Measurements from ENCODE around the gene PTPRF.

The PTPRF gene

DNA sequence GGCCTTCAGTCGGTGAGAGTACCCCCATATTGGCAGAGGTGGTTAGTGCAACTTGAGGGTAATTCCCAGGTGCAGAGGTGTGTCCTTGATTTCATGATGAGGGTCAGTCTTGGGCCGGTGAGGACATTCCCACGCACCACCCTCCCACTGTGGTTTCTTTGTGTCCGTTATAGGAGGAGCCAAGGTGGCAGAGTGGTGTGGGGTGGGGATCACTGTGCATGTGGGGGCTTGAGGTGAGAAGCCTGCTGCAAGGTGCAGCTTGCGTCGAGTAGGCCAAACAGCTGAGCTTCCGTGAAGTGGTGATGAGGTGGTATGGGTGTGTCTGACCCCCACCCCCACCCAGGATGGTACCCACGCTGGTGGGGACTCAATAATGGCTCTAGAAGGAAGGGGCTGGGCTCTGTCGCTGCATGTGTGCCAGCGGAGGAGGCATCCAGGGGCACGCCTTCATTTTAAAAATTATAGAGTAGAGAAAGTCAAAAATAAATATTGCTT, 6.2 kb downstream of the PTPRF start:
- DNase-seq (ENCODE audit: low spot score), result no peak
- TF ChIP-seq, protein P1, sequence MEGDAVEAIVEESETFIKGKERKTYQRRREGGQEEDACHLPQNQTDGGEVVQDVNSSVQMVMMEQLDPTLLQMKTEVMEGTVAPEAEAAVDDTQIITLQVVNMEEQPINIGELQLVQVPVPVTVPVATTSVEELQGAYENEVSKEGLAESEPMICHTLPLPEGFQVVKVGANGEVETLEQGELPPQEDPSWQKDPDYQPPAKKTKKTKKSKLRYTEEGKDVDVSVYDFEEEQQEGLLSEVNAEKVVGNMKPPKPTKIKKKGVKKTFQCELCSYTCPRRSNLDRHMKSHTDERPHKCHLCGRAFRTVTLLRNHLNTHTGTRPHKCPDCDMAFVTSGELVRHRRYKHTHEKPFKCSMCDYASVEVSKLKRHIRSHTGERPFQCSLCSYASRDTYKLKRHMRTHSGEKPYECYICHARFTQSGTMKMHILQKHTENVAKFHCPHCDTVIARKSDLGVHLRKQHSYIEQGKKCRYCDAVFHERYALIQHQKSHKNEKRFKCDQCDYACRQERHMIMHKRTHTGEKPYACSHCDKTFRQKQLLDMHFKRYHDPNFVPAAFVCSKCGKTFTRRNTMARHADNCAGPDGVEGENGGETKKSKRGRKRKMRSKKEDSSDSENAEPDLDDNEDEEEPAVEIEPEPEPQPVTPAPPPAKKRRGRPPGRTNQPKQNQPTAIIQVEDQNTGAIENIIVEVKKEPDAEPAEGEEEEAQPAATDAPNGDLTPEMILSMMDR (IDR thresholded peaks at IDR 0.05), result no peak
- Histone ChIP-seq H3K4me3 (no peak overlapping the region), H3K27ac (no peak overlapping the region)

DNA sequence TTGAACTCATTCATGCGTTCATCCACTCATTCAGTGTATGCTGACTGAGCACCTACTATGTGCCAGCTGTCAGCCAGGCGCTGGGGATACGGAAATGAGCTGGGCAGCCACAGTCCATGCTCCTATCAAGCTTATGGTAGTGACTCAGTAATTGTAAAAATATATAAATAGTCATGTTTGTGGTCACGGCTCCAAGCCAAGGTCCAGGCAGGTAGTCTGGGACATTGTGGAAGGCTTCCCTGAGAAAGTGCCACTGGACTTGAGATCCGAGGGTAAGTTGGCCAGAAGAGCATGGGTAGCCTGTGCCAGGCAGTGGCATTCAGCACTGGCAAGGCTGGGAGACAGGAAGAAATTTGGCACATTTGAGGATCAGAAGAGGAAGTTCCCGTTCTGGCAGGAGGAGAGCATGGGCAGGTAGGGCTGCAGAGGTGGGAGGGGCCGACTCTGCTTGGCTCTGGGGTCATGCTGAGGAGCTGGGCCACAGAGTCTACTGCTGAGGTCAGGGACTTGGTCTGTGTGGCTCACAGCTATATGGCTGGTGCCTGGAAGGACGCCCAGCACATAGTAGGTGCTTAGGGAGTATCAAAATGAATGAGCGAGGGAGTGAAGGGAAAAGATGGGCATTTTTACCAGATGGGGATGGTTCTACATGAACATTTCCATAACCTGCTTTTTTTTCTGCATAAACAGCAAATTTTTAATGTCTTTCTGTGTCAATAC, 6.9 kb downstream of the PTPRF start:
- Histone ChIP-seq H3K4me3 (no peak overlapping the region), H3K27ac (peak overlapping the region in 1 of 2 donors; percentile 20)
- TF ChIP-seq, protein P1 (IDR thresholded peaks at IDR 0.05), result no peak
- no peak for DNase-seq (ENCODE audit: low spot score)

DNA sequence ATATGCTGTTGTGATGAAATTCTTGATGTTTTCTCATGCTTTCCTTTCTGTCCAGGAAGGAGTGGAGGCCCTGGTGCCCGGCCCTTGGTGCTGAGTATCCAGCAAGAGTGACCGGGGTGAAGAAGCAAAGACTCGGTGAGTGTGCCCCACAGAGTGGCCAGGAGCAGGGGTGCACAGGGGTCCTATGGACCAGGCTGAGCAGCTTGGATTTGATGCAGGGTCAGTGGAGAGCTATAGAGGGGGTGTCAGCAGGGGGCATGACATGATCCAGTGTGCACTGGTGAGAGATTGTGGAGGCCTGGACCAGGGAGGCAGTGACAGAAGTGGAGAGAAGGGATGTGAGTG, 7.4 kb downstream of the PTPRF start:
- H3K4me3 ChIP-seq, result no peak overlapping the region
- TF ChIP-seq, protein P1 (IDR thresholded peaks at IDR 0.05), result no peak
- no peak for DNase-seq (ENCODE audit: low spot score)
- H3K27ac ChIP-seq, result no peak overlapping the region

DNA sequence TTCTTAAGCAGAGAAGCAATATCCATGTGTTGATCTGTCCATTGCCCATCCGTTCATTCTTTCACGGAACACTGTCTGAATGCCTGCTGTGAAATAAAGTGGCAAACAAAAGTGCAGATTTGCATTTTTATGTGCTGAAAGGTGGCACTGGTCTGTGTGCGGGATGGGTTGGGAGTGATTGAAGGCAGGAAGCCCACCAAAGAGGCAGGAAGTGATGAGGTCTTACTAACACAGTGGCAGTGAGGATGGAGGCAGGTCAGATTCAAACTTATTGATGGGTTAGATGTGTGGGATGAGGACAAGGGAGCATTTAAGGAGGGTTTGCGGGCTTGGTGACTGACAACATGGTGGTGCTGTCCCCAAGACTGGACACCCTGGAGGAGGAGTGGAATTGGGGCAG, 8.3 kb downstream of the PTPRF start:
- TF ChIP-seq, protein P1 (IDR thresholded peaks at IDR 0.05), result no peak
- Histone ChIP-seq H3K4me3 (no peak overlapping the region), H3K27ac (peak overlapping the region in 1 of 2 donors; percentile 90)
- DNase-seq (ENCODE audit: low spot score), result no peak

DNA sequence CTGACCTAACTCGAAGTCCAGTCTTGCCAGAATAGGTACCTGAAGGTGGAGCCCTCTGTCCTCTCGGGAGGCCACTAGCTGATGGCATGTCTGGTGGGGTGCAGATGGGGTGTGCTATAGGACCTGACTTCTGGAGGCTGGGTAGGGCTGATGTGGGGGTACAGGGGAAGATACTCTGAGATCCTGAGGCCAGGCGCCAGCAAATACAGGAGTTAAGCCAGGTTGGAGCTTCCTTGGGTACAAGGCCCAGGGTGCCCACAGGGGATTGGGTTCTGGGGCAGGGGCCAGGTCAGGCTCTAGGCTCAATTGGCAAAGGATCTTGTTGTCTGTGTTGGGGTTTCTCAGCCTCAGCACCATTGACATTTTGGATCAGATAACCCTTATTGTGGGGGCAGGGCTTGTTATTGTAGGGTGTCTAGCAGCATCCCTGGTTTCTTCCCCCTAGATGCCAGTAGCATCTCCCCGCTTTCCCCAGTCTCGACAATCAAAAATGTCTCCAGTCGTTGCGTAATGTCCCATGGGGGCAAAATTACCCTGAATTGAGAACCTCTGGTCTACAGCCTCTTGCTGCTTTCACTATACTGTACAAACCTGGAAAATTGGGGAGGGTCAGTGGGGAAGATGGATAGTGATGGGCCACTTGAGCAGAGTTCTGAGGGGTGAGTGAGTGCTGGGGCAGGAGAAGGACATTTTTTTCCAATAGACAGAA, 9.2 kb downstream of the PTPRF start:
- TF ChIP-seq, protein P1 (IDR thresholded peaks at IDR 0.05), result no peak
- DNase-seq (ENCODE audit: low spot score), result peak; percentile 64
- H3K4me3 ChIP-seq, result no peak overlapping the region
- peak overlapping the region; percentile 83 to 90 for H3K27ac ChIP-seq

DNA sequence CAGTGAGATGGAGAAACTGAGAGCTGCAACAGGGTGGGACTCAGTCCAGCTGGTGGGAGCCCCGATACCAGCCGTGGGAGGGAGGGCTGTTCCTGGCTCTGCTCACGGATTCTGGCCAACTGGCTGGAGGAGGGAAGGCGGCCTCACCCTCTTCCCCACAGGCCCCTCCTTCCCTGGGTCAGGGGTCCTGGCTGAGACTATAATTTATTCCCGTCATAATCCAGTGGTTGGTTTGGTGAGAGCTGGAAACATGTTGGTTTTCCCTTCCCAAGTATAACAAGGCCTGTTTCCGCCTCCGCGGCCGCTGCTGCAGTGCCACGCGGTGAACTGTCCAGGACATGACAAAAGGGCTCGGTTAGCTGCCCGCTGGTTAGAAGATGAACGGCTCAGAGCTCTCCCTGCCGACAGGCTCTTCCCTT, 10.0 kb downstream of the PTPRF start:
- TF ChIP-seq, protein P1 (IDR thresholded peaks at IDR 0.05), result no peak
- DNase-seq (ENCODE audit: low spot score), result peak; percentile 85
- peak overlapping the region; percentile 11 for H3K4me3 ChIP-seq
- H3K27ac ChIP-seq, result peak overlapping the region; percentile 83 to 90

All from coronary artery (tissue), 2 donors.